ENCODE data around the gene KIRREL3.

The KIRREL3 gene

DNA sequence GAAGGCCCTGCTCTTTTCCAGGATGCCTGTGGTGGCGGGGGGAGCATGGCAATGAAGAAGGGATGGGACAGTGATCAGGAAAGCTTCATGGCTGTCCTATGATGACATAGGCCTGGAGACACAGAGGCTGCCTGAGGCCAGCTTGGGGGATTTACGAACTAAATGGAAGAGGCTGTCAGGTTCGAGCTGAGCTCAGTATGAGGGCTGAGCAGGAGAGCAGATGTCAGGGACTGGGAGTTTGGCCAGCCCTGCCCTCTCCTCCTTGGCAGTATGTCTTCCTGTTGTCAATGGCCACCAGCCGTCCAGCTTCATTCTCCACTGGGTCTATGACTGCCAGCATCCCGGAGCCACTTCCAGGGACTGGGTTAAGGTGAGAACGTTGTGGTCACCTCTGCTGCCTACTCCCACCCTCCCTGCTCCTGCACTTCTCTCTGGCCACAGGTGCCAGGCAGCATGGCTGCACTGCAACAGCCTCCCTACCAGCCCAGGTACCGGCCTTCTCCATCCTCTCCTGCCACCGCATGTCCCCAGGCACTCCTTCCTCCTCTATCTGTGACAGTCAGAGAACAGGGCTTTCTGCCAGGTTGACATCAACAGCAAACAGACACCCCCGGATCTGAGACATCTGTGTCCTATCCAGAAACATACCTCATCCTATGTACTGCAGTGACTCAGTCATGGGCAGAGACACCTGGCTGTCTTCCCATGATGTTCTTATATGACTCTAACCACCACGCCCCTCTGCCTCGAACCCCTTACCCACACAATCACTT lies 75.1 kb downstream of the KIRREL3 start:
- Histone ChIP-seq H3K27ac (ENCODE audit: low read length) (no peak overlapping the region), H3K4me1 (ENCODE audit: control insufficient read depth, low read depth, low read length) (no peaks in the 10 kb centered on the region), H3K4me3 (ENCODE audit: low read length) (no peak overlapping the region), H3K9me3 (ENCODE audit: control insufficient read depth, low read depth, low read length) (no peaks in the 10 kb centered on the region), H3K9ac (ENCODE audit: low read length) (no peak overlapping the region), H3K27me3 (ENCODE audit: control insufficient read depth, insufficient read depth, low read length) (no peaks in the 10 kb centered on the region), H3K36me3 (ENCODE audit: control insufficient read depth, low read depth, low read length) (no peaks in the 10 kb centered on the region)

- Histone ChIP-seq H3K9me3 (ENCODE audit: control insufficient read depth, low read depth, low read length) (no peaks in the 10 kb centered on the region), H3K36me3 (ENCODE audit: control insufficient read depth, low read depth, low read length) (no peaks in the 10 kb centered on the region), H3K9ac (ENCODE audit: low read length) (no peak overlapping the region), H3K27me3 (ENCODE audit: control insufficient read depth, insufficient read depth, low read length) (no peaks in the 10 kb centered on the region), H3K4me1 (ENCODE audit: control insufficient read depth, low read depth, low read length) (no peaks in the 10 kb centered on the region), H3K4me3 (ENCODE audit: low read length) (no peak overlapping the region), H3K27ac (ENCODE audit: low read length) (no peak overlapping the region)
Observed at GRCh38 chr11:126924376-126925040, 76.1 kb downstream of the KIRREL3 start.

GRCh38 chr11:126920833-126921232 lies 79.7 kb downstream of the KIRREL3 start:
- Histone ChIP-seq H3K9ac (ENCODE audit: low read length) (no peak overlapping the region), H3K9me3 (ENCODE audit: control insufficient read depth, low read depth, low read length) (no peaks in the 10 kb centered on the region), H3K27ac (ENCODE audit: low read length) (no peak overlapping the region), H3K4me3 (ENCODE audit: low read length) (no peak overlapping the region), H3K36me3 (ENCODE audit: control insufficient read depth, low read depth, low read length) (no peaks in the 10 kb centered on the region), H3K4me1 (ENCODE audit: control insufficient read depth, low read depth, low read length) (no peaks in the 10 kb centered on the region), H3K27me3 (ENCODE audit: control insufficient read depth, insufficient read depth, low read length) (no peaks in the 10 kb centered on the region)

DNA sequence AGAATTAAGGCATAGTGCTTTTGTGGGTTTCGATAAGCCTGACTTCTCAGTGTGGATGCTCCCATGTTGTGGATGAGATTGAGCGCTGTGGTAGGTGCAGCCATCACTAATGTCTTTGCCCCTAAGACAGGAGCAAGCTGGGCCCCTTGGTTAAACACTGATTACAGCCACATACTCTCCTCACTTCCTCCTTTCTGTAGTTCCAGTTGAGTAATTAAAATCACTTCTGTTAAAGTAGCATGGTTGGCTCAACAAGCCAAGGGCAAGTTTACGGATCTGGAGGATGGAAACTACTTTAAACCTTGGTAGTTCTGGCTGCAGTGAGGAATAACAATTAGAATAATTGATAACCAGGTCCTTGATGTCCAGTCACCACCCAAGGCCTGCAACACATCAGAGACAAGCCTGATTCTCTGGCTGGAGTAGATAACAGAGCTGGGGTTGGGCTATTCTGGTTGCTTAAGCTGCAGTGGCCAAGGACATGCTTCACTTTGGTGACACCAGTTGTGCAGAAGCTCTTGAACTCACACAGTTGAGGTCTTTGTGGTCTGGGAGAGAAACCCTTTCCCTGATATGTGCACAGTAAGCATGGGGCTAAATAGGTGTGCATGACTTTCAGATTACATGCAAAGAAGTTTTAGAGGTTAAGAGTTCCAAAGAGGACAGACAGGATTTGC lies 81.3 kb downstream of the KIRREL3 start:
- H3K4me3 ChIP-seq (ENCODE audit: low read length): no peak overlapping the region
- H3K36me3 ChIP-seq (ENCODE audit: control insufficient read depth, low read depth, low read length): no peaks in the 10 kb centered on the region
- no peak overlapping the region for H3K27ac ChIP-seq (ENCODE audit: low read length)
- no peaks in the 10 kb centered on the region for H3K27me3 ChIP-seq (ENCODE audit: control insufficient read depth, insufficient read depth, low read length)
- no peak overlapping the region for H3K9ac ChIP-seq (ENCODE audit: low read length)
- no peaks in the 10 kb centered on the region for H3K9me3 ChIP-seq (ENCODE audit: control insufficient read depth, low read depth, low read length)
- no peaks in the 10 kb centered on the region for H3K4me1 ChIP-seq (ENCODE audit: control insufficient read depth, low read depth, low read length)

GRCh38 chr11:126918556-126918955 lies 82.0 kb downstream of the KIRREL3 start:
- no peak overlapping the region for H3K9ac ChIP-seq (ENCODE audit: low read length)
- H3K36me3 ChIP-seq (ENCODE audit: control insufficient read depth, low read depth, low read length): no peaks in the 10 kb centered on the region
- H3K4me1 ChIP-seq (ENCODE audit: control insufficient read depth, low read depth, low read length): no peaks in the 10 kb centered on the region
- H3K27me3 ChIP-seq (ENCODE audit: control insufficient read depth, insufficient read depth, low read length): no peaks in the 10 kb centered on the region
- no peak overlapping the region for H3K27ac ChIP-seq (ENCODE audit: low read length)
- H3K9me3 ChIP-seq (ENCODE audit: control insufficient read depth, low read depth, low read length): no peaks in the 10 kb centered on the region
- no peak overlapping the region for H3K4me3 ChIP-seq (ENCODE audit: low read length)

GRCh38 chr11:126917531-126918204 lies 82.9 kb downstream of the KIRREL3 start:
- no peak overlapping the region for H3K9ac ChIP-seq (ENCODE audit: low read length)
- H3K27ac ChIP-seq (ENCODE audit: low read length): no peak overlapping the region
- no peaks in the 10 kb centered on the region for H3K4me1 ChIP-seq (ENCODE audit: control insufficient read depth, low read depth, low read length)
- H3K9me3 ChIP-seq (ENCODE audit: control insufficient read depth, low read depth, low read length): no peaks in the 10 kb centered on the region
- no peaks in the 10 kb centered on the region for H3K36me3 ChIP-seq (ENCODE audit: control insufficient read depth, low read depth, low read length)
- H3K27me3 ChIP-seq (ENCODE audit: control insufficient read depth, insufficient read depth, low read length): no peaks in the 10 kb centered on the region
- H3K4me3 ChIP-seq (ENCODE audit: low read length): no peak overlapping the region

GRCh38 chr11:126915430-126915829 lies 85.1 kb downstream of the KIRREL3 start:
- Histone ChIP-seq H3K27me3 (ENCODE audit: control insufficient read depth, insufficient read depth, low read length) (no peaks in the 10 kb centered on the region), H3K9me3 (ENCODE audit: control insufficient read depth, low read depth, low read length) (no peaks in the 10 kb centered on the region), H3K4me1 (ENCODE audit: control insufficient read depth, low read depth, low read length) (no peaks in the 10 kb centered on the region), H3K4me3 (ENCODE audit: low read length) (no peak overlapping the region), H3K36me3 (ENCODE audit: control insufficient read depth, low read depth, low read length) (no peaks in the 10 kb centered on the region), H3K9ac (ENCODE audit: low read length) (no peak overlapping the region), H3K27ac (ENCODE audit: low read length) (no peak overlapping the region)

DNA sequence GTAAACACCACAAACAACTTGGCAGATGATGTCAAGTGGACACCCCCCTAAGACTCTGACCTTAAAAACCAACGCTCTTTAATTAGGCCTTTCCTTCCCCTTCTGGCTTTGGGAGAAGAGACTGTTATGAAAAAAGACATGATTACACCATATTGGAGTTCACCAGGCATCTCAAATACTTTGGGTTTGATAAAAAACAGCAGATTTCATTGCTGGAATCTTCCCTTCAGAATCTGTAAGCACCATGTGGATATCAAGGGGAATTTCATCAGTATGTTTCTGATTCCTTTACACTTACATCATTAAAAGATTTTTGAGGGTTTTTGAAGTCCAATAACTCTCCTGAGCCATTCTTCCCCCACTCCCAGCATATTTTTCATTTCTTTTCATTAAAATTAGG lies 85.6 kb downstream of the KIRREL3 start:
- H3K9me3 ChIP-seq (ENCODE audit: control insufficient read depth, low read depth, low read length): no peaks in the 10 kb centered on the region
- H3K27ac ChIP-seq (ENCODE audit: low read length): no peak overlapping the region
- H3K27me3 ChIP-seq (ENCODE audit: control insufficient read depth, insufficient read depth, low read length): no peaks in the 10 kb centered on the region
- H3K4me3 ChIP-seq (ENCODE audit: low read length): no peak overlapping the region
- H3K4me1 ChIP-seq (ENCODE audit: control insufficient read depth, low read depth, low read length): no peaks in the 10 kb centered on the region
- H3K36me3 ChIP-seq (ENCODE audit: control insufficient read depth, low read depth, low read length): no peaks in the 10 kb centered on the region
- no peak overlapping the region for H3K9ac ChIP-seq (ENCODE audit: low read length)

DNA sequence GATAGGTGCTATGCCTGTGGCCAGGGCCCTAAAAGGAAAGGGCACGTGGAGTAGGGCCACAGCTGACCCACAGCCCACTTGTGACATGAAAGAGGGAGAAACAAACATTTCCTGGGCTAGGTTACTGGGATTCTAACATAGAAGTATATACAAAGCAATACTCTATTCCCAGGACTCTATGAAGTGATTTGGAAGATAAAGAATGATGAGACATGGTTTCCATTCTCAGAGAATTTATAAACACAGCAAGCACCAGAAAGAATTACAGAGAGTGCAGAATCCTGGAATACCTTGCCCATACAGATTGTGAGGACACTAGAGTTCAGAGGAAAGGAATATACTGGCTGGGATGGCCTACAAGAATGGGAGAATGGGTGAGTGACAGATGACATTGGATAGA lies 86.4 kb downstream of the KIRREL3 start:
- no peaks in the 10 kb centered on the region for H3K27me3 ChIP-seq (ENCODE audit: control insufficient read depth, insufficient read depth, low read length)
- H3K4me1 ChIP-seq (ENCODE audit: control insufficient read depth, low read depth, low read length): no peaks in the 10 kb centered on the region
- H3K36me3 ChIP-seq (ENCODE audit: control insufficient read depth, low read depth, low read length): no peaks in the 10 kb centered on the region
- no peak overlapping the region for H3K9ac ChIP-seq (ENCODE audit: low read length)
- no peak overlapping the region for H3K4me3 ChIP-seq (ENCODE audit: low read length)
- H3K9me3 ChIP-seq (ENCODE audit: control insufficient read depth, low read depth, low read length): no peaks in the 10 kb centered on the region
- H3K27ac ChIP-seq (ENCODE audit: low read length): no peak overlapping the region

GRCh38 chr11:126904520-126904919 lies 96.0 kb downstream of the KIRREL3 start:
- Histone ChIP-seq H3K4me1 (ENCODE audit: control insufficient read depth, low read depth, low read length) (peaks cover 7% of the 10 kb centered on the region), H3K9me3 (ENCODE audit: control insufficient read depth, low read depth, low read length) (no peaks in the 10 kb centered on the region), H3K36me3 (ENCODE audit: control insufficient read depth, low read depth, low read length) (no peaks in the 10 kb centered on the region), H3K27ac (ENCODE audit: low read length) (no peak overlapping the region), H3K27me3 (ENCODE audit: control insufficient read depth, insufficient read depth, low read length) (no peaks in the 10 kb centered on the region), H3K4me3 (ENCODE audit: low read length) (no peak overlapping the region), H3K9ac (ENCODE audit: low read length) (no peak overlapping the region)

GRCh38 chr11:126901783-126902182 lies 98.8 kb downstream of the KIRREL3 start:
- peaks cover 23% of the 10 kb centered on the region for H3K4me1 ChIP-seq (ENCODE audit: control insufficient read depth, low read depth, low read length)
- no peak overlapping the region for H3K9ac ChIP-seq (ENCODE audit: low read length)
- no peaks in the 10 kb centered on the region for H3K9me3 ChIP-seq (ENCODE audit: control insufficient read depth, low read depth, low read length)
- no peak overlapping the region for H3K27ac ChIP-seq (ENCODE audit: low read length)
- no peak overlapping the region for H3K4me3 ChIP-seq (ENCODE audit: low read length)
- H3K36me3 ChIP-seq (ENCODE audit: control insufficient read depth, low read depth, low read length): no peaks in the 10 kb centered on the region
- H3K27me3 ChIP-seq (ENCODE audit: control insufficient read depth, insufficient read depth, low read length): no peaks in the 10 kb centered on the region
